Thyroid gland (tissue), 4 donors: Measurements from ENCODE around the gene CREB5.

Experiments used
- POLR2A ChIP-seq, 2 donors: fragments of 450-650 bp; IDR thresholded peaks; one replicate each; pipeline ENCODE4 v1.6.1; 2017; ENCODE audit warnings: antibody characterized with exemption in 2 of 2, mild to moderate bottlenecking in 2 of 2, moderate library complexity in 1 of 2
- TF ChIP-seq, protein P1 (sequence below), 6 experiments: fragments of 200-600 bp in 3 of 6; fragments of 450-650 bp in 3 of 6; sonication (generic) in 3 of 6; IDR thresholded peaks; one replicate each; pipeline ENCODE4 v1.5.1; 2016 to 2019; ENCODE audit warnings: antibody characterized with exemption in 6 of 6, mild to moderate bottlenecking in 2 of 6, inconsistent platforms in 1 of 6, moderate library complexity in 1 of 6

DNA sequence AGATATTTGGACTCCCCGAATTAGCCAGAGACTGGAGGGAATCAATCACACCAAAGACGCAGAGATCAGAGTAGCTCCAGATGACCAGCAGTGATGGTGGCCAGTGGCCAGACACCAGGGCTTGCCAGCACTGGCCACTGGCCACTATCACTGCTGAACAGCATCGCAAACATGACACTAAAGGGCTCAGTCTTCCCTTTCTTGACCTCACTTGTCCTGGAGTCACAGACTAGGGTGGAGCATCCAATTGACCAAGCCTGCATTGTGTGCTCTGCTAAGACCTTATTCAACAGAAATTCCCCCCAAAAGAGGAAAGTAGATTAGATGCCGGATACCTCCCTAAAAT lies 234.7 kb downstream of the CREB5 start:
- TF ChIP-seq, protein P1, sequence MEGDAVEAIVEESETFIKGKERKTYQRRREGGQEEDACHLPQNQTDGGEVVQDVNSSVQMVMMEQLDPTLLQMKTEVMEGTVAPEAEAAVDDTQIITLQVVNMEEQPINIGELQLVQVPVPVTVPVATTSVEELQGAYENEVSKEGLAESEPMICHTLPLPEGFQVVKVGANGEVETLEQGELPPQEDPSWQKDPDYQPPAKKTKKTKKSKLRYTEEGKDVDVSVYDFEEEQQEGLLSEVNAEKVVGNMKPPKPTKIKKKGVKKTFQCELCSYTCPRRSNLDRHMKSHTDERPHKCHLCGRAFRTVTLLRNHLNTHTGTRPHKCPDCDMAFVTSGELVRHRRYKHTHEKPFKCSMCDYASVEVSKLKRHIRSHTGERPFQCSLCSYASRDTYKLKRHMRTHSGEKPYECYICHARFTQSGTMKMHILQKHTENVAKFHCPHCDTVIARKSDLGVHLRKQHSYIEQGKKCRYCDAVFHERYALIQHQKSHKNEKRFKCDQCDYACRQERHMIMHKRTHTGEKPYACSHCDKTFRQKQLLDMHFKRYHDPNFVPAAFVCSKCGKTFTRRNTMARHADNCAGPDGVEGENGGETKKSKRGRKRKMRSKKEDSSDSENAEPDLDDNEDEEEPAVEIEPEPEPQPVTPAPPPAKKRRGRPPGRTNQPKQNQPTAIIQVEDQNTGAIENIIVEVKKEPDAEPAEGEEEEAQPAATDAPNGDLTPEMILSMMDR (IDR thresholded peaks at IDR 0.05) = no peak
- TF ChIP-seq POLR2A (IDR thresholded peaks at IDR 0.05) = no peak
